IPS-20b (cell line): ENCODE measurements around the gene TAF11L12.
"Not testable (repeated sequence)": the region's sequence is repeated elsewhere in the genome, so short reads cannot be mapped to it uniquely, and the experiment has no call there.

ENCODE experiments used
- H3K27ac ChIP-seq: one replicate; pipeline ENCODE4 v1.5.1; 2013; ENCODE audit warnings: low read length
- H3K27me3 ChIP-seq: 2 replicates; pipeline ENCODE4 v1.6.1; 2013; ENCODE audit warnings: mild to moderate bottlenecking, low read length, inconsistent platforms; ENCODE audit not compliant: insufficient read depth
- H3K36me3 ChIP-seq: 2 replicates; pipeline ENCODE4 v1.6.1; 2013; ENCODE audit warnings: low read depth, mild to moderate bottlenecking, inconsistent platforms, low read length, moderate library complexity; ENCODE audit not compliant: insufficient read depth
- H3K4me1 ChIP-seq: 2 replicates; pipeline ENCODE4 v1.6.1; 2013; ENCODE audit warnings: mild to moderate bottlenecking, control low read depth, inconsistent platforms, low read length, moderate library complexity; ENCODE audit not compliant: insufficient read depth
- H3K4me3 ChIP-seq: 2 replicates; pipeline ENCODE4 v1.5.1; 2013; ENCODE audit warnings: mild to moderate bottlenecking, low read length, inconsistent platforms
- H3K9ac ChIP-seq: 2 replicates; pipeline ENCODE4 v1.6.1; 2013; ENCODE audit warnings: low read depth, mild to moderate bottlenecking, inconsistent platforms, low read length, moderate library complexity
- H3K9me3 ChIP-seq: 2 replicates; pipeline ENCODE4 v1.6.1; 2013; ENCODE audit warnings: mild to moderate bottlenecking, low read depth, low read length, inconsistent platforms; ENCODE audit not compliant: insufficient read depth

TAF11L12 gene

GRCh38 chr5:17610092-17610491 lies at the start of gene TAF11L12:
TAF11L12 (plus strand) TSS chr5:17610392.
- not testable (repeated sequence) for H3K4me3 ChIP-seq, H3K4me1 ChIP-seq

GRCh38 chr5:17585658-17586057 lies 24.5 kb upstream of the TAF11L12 start, which contains the start of gene TAF11L7:
TAF11L7 (minus strand) TSS chr5:17585758.
- not testable (repeated sequence) for H3K4me1 ChIP-seq, H3K9me3 ChIP-seq, H3K27me3 ChIP-seq, H3K36me3 ChIP-seq, H3K27ac ChIP-seq, H3K9ac ChIP-seq, H3K4me3 ChIP-seq

More at GRCh38 chr5:17610092-17610491, at the start of gene TAF11L12:
- not testable (repeated sequence) for H3K27ac ChIP-seq, H3K27me3 ChIP-seq, H3K36me3 ChIP-seq, H3K9ac ChIP-seq, H3K9me3 ChIP-seq

- not testable (repeated sequence) for H3K9ac ChIP-seq, H3K4me1 ChIP-seq, H3K36me3 ChIP-seq, H3K4me3 ChIP-seq, H3K27ac ChIP-seq, H3K27me3 ChIP-seq, H3K9me3 ChIP-seq
Observed at GRCh38 chr5:17590860-17591259, 19.3 kb upstream of the TAF11L12 start, which contains the start of gene TAF11L8. TAF11L8 (minus strand) TSS chr5:17590960.

GRCh38 chr5:17594255-17594654 lies 15.9 kb upstream of the TAF11L12 start, which contains the start of gene TAF11L9:
TAF11L9 (minus strand) TSS chr5:17594394.
- H3K36me3 ChIP-seq, H3K4me1 ChIP-seq, H3K9ac ChIP-seq, H3K27me3 ChIP-seq, H3K27ac ChIP-seq, H3K9me3 ChIP-seq, H3K4me3 ChIP-seq: not testable (repeated sequence)

- not testable (repeated sequence) for H3K27ac ChIP-seq, H3K27me3 ChIP-seq, H3K36me3 ChIP-seq, H3K4me3 ChIP-seq, H3K9me3 ChIP-seq, H3K9ac ChIP-seq, H3K4me1 ChIP-seq
Observed at GRCh38 chr5:17597728-17598127, 12.5 kb upstream of the TAF11L12 start, which contains the start of gene TAF11L10. TAF11L10 (minus strand) TSS chr5:17597828.

GRCh38 chr5:17603880-17604279 lies 6.3 kb upstream of the TAF11L12 start, which contains the start of gene TAF11L11:
TAF11L11 (plus strand) TSS chr5:17604183.
- not testable (repeated sequence) for H3K9ac ChIP-seq, H3K27ac ChIP-seq, H3K27me3 ChIP-seq, H3K4me1 ChIP-seq, H3K36me3 ChIP-seq, H3K9me3 ChIP-seq, H3K4me3 ChIP-seq

GRCh38 chr5:17604951-17605350 lies 5.2 kb upstream of the TAF11L12 start:
- Histone ChIP-seq H3K9ac (no peak overlapping the region), H3K36me3 (no peaks in the 10 kb centered on the region), H3K27me3 (no peaks in the 10 kb centered on the region), H3K27ac (no peak overlapping the region), H3K4me1 (no peaks in the 10 kb centered on the region), H3K9me3 (no peaks in the 10 kb centered on the region), H3K4me3 (no peak overlapping the region)

GRCh38 chr5:17607461-17607860 lies 2.7 kb upstream of the TAF11L12 start:
- H3K36me3 ChIP-seq, H3K4me1 ChIP-seq: not testable (repeated sequence)

GRCh38 chr5:17614872-17615605 lies 4.8 kb downstream of the TAF11L12 start:
- no peaks in the 10 kb centered on the region for H3K27me3 ChIP-seq
- no peaks in the 10 kb centered on the region for H3K9me3 ChIP-seq
- no peaks in the 10 kb centered on the region for H3K4me1 ChIP-seq
- H3K4me3 ChIP-seq = no peak overlapping the region
- H3K36me3 ChIP-seq = no peaks in the 10 kb centered on the region
- H3K27ac ChIP-seq = no peak overlapping the region
- H3K9ac ChIP-seq = no peak overlapping the region

More at GRCh38 chr5:17607461-17607860, 2.7 kb upstream of the TAF11L12 start:
- not testable (repeated sequence) for H3K9me3 ChIP-seq, H3K27me3 ChIP-seq, H3K9ac ChIP-seq, H3K4me3 ChIP-seq, H3K27ac ChIP-seq

- Histone ChIP-seq H3K36me3 (no peaks in the 10 kb centered on the region), H3K9me3 (no peaks in the 10 kb centered on the region), H3K27ac (no peak overlapping the region), H3K9ac (no peak overlapping the region), H3K4me3 (no peak overlapping the region), H3K4me1 (no peaks in the 10 kb centered on the region), H3K27me3 (no peaks in the 10 kb centered on the region)
Observed at GRCh38 chr5:17619354-17619753, 9.2 kb downstream of the TAF11L12 start.

- H3K27me3 ChIP-seq = no peaks in the 10 kb centered on the region
- no peaks in the 10 kb centered on the region for H3K36me3 ChIP-seq
- H3K4me1 ChIP-seq = no peaks in the 10 kb centered on the region
- H3K4me3 ChIP-seq = no peak overlapping the region
- no peaks in the 10 kb centered on the region for H3K9me3 ChIP-seq
- no peak overlapping the region for H3K9ac ChIP-seq
- H3K27ac ChIP-seq = no peak overlapping the region
Observed at GRCh38 chr5:17620627-17621026, 10.4 kb downstream of the TAF11L12 start.

- Histone ChIP-seq H3K27me3 (no peaks in the 10 kb centered on the region), H3K27ac (no peak overlapping the region), H3K36me3 (no peaks in the 10 kb centered on the region), H3K9me3 (no peaks in the 10 kb centered on the region), H3K4me1 (no peaks in the 10 kb centered on the region), H3K4me3 (no peak overlapping the region), H3K9ac (no peak overlapping the region)
Observed at GRCh38 chr5:17625686-17626085, 15.5 kb downstream of the TAF11L12 start.
